Epithelial cell of proximal tubule (primary cell): ENCODE measurements around the gene PCNP. TPM values are rescaled to one million over a fixed set of nuclear protein-coding genes. Genes with fewer than 3 reads are reported as not detected.

Experiments used
- DNase-seq: peaks from one replicate; pipeline ENCODE4 v3.0.0-alpha.2; 2011; ENCODE audit warnings: low read depth
- H3K4me3 ChIP-seq: 2 replicates; pipeline ENCODE4 v1.5.1; 2011; ENCODE audit warnings: low read depth, mild to moderate bottlenecking, low read length
- total RNA-seq: library from RNA; depleted of rRNA; stranded (reverse); fragments of >200 nt; gene quantifications from 2 replicates; pipeline ENCODE4 v1.2.3, GENCODE V29; 2015
- TF ChIP-seq, protein P1 (sequence below): conservative IDR thresholded peaks from 2 replicates; pipeline ENCODE4 v1.5.1; 2012; ENCODE audit warnings: low read depth, mild to moderate bottlenecking, low read length

The PCNP gene
- total RNA-seq = 54.7 and 57.9 TPM in 2 replicates

DNA sequence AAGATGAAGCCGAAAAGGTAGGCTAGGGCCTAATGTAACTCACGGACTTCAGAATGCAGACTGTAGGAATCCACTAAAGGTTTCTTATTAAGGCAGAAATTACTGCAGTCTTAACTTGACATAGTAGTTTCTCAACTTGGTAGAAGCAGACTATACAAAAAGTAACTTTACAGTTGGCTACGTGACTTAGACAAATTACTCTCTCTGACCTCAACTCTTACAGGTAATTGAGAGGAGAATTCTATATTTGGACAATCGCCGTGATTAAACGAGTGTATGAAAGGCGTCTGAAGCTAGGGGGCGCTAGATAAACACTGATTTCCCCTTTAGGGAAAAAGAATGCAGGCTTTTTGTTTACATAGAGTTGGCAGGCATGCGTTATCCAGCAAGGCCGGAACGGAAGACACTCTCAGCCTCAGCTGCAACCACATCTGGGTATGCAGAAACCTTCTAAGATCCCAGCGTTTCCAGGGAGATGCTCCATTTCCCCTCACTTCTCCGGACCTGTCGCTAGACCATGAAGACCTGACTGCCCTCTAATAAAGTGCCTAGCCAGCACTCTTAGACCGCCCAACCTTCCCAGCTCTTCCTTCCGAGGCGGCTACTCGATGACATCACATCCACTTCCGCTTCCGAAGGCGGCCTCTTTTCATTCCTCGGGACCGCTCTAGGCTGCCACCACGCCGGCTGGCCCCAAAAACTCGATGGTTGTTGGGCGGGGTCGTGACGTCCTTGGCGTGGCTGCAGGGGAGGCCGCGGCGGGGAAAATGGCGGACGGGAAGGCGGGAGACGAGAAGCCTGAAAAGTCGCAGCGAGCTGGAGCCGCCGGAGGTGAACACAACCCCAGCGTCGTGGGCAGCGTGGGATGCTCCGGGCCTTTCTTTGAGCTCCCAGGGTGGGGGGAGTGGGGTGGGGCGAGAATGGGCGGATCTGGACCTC is at the start of gene PCNP:
Gene PCNP (plus strand): TSS at position 732 of the 939 bp plus-strand sequence. CDS start 36 bp downstream, at position 768.
- TF ChIP-seq, protein P1, sequence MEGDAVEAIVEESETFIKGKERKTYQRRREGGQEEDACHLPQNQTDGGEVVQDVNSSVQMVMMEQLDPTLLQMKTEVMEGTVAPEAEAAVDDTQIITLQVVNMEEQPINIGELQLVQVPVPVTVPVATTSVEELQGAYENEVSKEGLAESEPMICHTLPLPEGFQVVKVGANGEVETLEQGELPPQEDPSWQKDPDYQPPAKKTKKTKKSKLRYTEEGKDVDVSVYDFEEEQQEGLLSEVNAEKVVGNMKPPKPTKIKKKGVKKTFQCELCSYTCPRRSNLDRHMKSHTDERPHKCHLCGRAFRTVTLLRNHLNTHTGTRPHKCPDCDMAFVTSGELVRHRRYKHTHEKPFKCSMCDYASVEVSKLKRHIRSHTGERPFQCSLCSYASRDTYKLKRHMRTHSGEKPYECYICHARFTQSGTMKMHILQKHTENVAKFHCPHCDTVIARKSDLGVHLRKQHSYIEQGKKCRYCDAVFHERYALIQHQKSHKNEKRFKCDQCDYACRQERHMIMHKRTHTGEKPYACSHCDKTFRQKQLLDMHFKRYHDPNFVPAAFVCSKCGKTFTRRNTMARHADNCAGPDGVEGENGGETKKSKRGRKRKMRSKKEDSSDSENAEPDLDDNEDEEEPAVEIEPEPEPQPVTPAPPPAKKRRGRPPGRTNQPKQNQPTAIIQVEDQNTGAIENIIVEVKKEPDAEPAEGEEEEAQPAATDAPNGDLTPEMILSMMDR = peak; percentile 85
- peak; percentile 95 for DNase-seq
- peak within 1 kb of the TSS; percentile 90 for H3K4me3 ChIP-seq

DNA sequence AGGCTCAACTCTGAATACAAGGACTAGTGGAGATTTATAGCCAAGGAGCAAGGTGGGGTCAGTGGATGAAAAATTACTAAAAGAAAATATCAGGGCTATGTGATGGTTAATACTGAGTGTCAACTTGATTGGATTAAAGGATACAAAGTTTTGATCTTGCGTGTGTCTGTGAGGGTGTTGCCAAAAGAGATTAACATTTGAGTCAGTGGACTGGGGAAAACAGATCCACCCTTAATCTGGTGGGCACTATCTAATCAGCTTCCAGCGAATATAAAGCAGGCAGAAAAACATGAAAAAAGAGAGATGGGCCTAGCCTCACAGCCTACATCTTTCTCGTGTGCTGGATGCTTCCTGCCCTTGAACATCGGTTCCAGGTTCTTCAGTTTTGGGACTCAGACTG is 46.5 kb upstream of the PCNP start:
- no peak overlapping the region for H3K4me3 ChIP-seq
- TF ChIP-seq, protein P1 = no peak
- no peak for DNase-seq

GRCh38 chr3:101527906-101528305 is 46.1 kb upstream of the PCNP start:
- TF ChIP-seq, protein P1 = no peak

DNA sequence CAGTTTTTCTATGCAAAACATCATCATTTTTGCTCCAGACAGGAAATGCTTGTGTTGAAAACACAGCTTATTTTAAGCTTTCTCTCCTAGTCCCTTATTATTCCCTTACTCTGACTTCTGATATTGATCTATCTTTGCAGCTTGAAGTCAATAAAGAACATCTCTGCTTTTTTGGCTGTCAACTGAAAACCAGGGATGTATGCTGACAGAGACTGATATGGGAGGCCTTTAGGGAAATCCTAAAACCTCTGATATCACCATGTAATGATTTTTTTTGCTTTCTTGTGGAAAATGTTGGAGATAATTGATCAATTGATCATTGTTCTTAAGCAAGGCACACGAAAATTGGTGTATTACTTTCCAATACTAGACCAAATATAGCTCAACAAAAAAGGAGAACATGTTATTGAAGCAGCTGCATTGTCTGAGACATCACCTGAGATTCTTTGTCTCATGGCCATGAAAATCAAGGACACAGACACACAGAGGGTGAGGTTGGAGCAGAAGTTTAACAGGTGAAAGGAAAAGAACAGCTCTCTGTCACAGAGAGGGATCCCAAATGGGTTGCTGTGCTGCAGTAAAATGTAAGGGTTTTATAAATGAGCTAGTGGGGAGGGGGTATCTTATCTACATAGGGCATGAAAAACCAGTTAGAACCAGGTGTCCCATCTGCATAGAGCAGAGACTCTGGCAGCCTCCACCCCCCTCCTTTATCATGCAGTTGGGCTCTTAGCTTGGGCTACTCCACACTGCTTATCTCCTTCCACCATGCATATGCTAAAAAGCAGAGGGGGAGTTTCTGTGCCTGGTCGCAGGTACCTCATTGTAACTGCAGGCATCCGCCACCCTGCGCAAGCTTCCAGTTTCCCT is 43.9 kb upstream of the PCNP start:
- H3K4me3 ChIP-seq = no peak overlapping the region
- no peak for DNase-seq
- TF ChIP-seq, protein P1 = no peak

More at GRCh38 chr3:101527906-101528305, 46.1 kb upstream of the PCNP start:
- H3K4me3 ChIP-seq = no peak overlapping the region
- no peak for DNase-seq

DNA sequence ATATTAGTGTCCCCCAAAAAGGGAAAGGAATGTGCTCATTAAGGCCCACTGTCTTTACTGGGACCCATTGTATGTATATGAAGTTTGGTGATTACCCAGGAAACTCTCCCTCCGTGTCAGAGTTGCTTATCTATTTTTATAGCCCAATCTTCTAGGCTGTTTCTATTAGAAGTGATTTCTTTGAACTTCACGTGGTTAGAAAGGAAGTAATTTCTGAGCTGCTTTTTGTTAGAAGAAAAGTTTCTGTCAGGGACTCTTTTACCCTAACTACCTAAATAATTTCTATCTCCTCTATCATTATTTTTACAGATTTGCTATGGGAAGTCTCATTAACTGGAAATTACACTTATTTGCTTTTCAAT is 43.3 kb upstream of the PCNP start:
- no peak overlapping the region for H3K4me3 ChIP-seq
- TF ChIP-seq, protein P1 = no peak
- no peak for DNase-seq

GRCh38 chr3:101531473-101532086 is 42.4 kb upstream of the PCNP start:
- DNase-seq = no peak
- H3K4me3 ChIP-seq = no peak overlapping the region
- TF ChIP-seq, protein P1 = no peak
